GM20431 (cell line): ENCODE data around the gene GPR62.

ENCODE experiments used
- in situ Hi-C: fragments of 300-500 bp; cut with MseI, MboI; formaldehyde crosslinking; loops from one replicate; pipeline ENCODE4 v1.15.0; 2020; ENCODE audit warnings: low sequenced_read_pairs; ENCODE audit not compliant: unreplicated experiment

The GPR62 gene

GRCh38 chr3:51968170-51968775 lies 13.1 kb downstream of the GPR62 start:
- in situ Hi-C loops, result no loop called here

DNA sequence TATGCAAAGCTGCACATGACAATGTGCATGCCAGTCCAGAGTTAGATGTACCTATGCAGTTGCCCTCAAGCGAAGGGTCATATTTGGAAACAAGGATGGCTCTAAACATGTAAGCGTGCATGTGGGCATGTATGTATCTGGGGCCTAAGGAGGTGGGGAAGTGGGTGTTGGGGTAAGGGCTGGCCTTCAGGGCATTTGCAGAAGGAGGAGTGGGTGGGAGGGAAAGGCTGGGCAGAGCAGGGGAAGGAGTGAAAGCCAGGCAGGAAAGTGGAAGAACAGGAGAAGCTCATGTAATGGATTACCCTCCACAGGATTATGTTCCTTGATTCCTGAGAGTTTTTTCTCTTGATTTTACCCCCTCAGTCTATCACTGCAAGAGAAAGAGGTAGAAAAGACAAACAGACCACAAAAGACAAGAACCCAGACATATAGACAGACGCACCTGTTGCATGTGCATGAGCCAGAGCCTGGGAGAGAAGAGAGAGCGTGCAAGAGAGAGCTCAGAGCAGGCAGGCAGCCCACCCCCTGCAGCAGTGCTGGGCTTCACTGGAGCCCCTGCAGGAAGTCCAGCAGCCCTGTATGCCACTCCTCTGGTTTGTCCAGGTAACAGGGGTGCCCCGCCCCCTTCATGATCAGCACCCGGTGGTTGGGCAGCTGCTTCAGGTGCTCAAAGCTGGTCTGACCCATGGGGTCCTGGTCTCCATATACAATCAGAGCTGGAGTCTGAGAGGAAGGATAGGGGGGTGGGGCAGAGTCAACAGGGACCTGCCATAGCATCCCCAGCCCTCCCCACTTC lies 13.9 kb downstream of the GPR62 start:
- in situ Hi-C loops, result no loop called here

- in situ Hi-C loops, result no loop called here
Observed at GRCh38 chr3:51969841-51970240, 14.7 kb downstream of the GPR62 start.

- in situ Hi-C loops, result no loop called here
Observed at GRCh38 chr3:51970606-51971300, 15.6 kb downstream of the GPR62 start.

DNA sequence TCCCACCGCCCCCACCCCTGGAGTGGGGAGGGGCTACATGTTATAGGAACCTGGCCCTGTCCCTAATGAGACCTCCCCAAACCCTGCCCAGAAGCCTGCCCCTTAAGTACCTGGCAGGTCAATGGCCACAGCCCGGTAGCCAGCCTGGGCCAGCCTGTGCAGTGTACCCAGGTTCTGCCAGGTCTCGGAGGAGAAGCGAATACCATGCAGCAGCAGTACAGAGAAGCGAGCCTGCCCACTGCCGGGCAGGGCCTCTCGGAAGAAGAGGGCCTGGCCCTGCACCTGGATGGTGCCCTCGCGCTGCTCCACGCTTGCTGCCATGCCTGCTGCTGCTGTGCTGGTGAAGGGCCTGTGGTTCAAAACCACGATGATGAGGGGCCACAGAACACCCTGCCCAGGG lies 16.2 kb downstream of the GPR62 start:
- in situ Hi-C loops, result no loop called here

DNA sequence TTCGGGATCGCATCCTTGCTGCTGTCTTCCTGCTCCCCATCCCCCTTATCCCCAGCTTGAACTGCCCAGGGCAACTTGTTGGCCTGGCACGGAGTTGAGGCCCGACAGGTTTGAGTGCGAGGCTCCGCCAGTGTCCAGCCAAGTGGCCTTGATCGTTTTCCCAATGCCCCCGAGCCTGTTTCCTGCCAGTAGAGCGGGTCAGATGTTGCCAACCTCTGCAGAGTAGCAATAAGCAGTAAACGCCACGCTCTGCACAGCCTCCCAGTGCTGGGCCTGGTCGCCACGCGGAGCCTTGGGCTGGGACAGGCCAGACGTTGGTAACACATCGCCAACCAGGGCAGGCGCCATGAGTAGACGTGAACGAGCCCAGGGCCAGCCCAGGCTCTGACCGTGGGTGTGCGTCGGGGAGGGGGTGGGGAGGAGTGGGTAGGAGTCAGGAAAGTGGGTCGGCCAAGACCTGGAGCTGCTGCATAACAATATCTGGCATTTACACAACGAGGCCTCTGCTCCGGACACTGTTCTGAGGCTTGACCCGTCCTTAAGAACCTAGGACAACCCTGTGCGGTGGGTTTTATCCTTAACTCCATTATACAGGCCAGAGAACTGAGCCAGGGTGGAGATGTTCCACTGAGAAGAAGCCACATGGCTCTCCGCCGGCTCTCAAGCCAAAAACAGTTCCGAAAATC lies 19.2 kb downstream of the GPR62 start:
- in situ Hi-C loops, result no loop called here

DNA sequence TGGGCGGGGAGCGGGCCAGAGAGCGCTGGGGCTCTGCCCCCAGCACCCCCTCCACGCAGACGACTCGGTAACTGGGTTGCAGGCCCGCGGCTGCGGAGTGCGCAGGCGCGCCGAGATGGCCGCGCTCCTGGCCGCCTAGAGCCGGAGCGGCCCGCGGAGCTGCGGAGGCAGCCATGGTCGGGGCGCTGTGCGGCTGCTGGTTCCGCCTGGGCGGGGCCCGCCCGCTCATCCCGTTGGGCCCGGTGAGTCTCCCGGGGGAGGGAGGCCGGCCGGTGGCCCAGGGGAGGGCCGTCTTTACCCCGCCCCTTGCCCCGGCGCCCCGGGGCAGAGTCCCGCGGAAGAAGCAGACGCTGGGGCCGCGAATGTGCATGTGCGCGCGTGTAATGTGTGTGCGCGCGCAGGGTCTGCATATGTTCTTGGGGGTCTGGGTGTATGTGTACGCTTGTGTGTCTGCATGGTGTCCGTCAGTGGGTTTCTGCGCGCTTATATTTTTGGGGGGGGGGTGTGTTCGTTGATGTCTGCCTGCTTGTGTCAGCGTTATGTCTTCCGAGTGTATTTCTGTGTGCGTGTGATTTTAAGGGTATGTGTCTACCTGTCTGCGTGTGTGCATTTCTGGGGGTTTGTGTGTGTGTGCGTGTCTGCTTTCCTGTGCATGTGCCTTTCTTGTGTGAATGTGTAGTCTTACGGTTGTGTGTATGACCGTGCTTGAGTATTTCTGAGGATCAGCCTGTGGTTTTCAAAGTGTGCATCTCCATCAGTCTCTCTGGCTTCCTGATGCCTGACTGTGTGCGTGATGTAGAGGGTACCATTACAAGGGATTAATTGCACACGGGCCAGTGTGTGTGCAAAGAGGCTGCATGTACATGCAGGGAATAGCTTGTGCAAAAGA lies 20.0 kb downstream of the GPR62 start, which contains the start of gene ABHD14A:
Gene ABHD14A (plus strand): TSS at position 102 of the 889 bp plus-strand sequence. CDS start 72 bp downstream, at position 174.
- in situ Hi-C loops, result no loop called here

- in situ Hi-C loops, result no loop called here
Observed at GRCh38 chr3:51975852-51976549, 20.8 kb downstream of the GPR62 start.

GRCh38 chr3:51977446-51978142 lies 22.4 kb downstream of the GPR62 start:
- in situ Hi-C loops, result no loop called here

- in situ Hi-C loops, result no loop called here
Observed at GRCh38 chr3:51978143-51978502, 22.9 kb downstream of the GPR62 start.

GRCh38 chr3:51980253-51980652 lies 25.1 kb downstream of the GPR62 start:
- in situ Hi-C loops, result no loop called here

- in situ Hi-C loops, result no loop called here
Observed at GRCh38 chr3:51982352-51982837, 27.2 kb downstream of the GPR62 start.

GRCh38 chr3:51982838-51983577 lies 27.8 kb downstream of the GPR62 start, which contains the start of gene ACY1:
TSS of gene ACY1 (plus strand) at chr3:51983535. CDS start at chr3:51984065, 530 bp downstream.
- in situ Hi-C loops, result no loop called here

DNA sequence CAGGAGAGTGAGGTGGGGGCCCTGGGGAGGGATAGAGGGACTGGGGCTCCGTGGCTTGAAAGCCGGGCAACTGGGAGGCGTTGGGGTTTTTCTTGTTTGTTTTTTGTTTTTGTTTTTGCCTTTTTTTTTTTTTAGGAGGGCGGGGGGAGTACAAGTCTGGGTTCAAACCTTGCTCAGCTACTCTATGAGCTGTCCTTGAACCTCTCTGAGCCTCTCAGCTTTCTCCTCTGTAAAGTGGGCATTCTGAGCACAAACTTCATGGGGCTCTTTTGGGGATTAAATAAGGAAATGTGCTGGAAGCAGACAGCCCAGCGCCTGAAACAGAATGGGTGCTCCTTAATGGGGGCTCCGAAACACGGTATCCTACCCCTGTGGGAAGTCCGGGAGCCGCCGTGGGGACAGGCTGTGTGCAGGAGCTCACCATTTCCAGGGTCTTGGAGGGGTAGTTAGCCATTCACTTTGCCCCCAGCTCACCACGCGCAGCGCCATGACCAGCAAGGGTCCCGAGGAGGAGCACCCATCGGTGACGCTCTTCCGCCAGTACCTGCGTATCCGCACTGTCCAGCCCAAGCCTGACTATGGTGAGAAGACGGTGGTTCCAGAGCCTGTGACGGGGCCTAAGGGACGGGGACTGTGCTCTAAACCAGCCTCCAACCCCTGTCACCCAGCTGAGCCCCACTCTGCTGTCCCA lies 28.5 kb downstream of the GPR62 start:
- in situ Hi-C loops, result no loop called here

- in situ Hi-C loops, result no loop called here
Observed at GRCh38 chr3:51984269-51984647, 29.1 kb downstream of the GPR62 start.

DNA sequence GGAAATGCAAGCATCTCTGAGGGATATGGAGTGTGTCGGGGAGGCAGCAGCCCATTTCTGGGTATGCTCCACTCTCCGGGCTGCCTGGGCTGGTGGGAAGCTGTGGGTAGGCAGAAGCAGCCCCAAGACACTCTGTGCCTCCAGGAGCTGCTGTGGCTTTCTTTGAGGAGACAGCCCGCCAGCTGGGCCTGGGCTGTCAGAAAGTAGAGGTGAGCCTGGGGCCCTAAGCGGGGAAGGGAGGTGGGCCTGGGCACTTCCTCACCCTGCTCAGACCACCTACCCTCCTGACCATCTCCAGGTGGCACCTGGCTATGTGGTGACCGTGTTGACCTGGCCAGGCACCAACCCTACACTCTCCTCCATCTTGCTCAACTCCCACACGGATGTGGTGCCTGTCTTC lies 29.9 kb downstream of the GPR62 start:
- in situ Hi-C loops, result no loop called here
